D721Med (cell line): ENCODE measurements around the gene DSCAM.

Source experiments
- DNase-seq: peaks from one replicate; pipeline ENCODE4 v3.0.0; 2011; ENCODE audit warnings: low spot score; ENCODE audit not compliant: insufficient read length
- FAIRE-seq: peaks from 2 replicates; lab custom pipeline; 2011; peaks lifted over from hg19 to GRCh38; lab: Jason Lieb, UNC
- TF ChIP-seq, protein P1 (sequence below): IDR thresholded peaks from 2 replicates; pipeline ENCODE4 v1.5.1; 2012; ENCODE audit warnings: mild to moderate bottlenecking, control low read depth; ENCODE audit not compliant: insufficient read depth; ENCODE audit errors: missing control alignments

DSCAM gene

GRCh38 chr21:40422896-40423635 is 423.9 kb downstream of the DSCAM start:
- DNase-seq (no peak), FAIRE-seq (no peak)
- TF ChIP-seq, protein P1, sequence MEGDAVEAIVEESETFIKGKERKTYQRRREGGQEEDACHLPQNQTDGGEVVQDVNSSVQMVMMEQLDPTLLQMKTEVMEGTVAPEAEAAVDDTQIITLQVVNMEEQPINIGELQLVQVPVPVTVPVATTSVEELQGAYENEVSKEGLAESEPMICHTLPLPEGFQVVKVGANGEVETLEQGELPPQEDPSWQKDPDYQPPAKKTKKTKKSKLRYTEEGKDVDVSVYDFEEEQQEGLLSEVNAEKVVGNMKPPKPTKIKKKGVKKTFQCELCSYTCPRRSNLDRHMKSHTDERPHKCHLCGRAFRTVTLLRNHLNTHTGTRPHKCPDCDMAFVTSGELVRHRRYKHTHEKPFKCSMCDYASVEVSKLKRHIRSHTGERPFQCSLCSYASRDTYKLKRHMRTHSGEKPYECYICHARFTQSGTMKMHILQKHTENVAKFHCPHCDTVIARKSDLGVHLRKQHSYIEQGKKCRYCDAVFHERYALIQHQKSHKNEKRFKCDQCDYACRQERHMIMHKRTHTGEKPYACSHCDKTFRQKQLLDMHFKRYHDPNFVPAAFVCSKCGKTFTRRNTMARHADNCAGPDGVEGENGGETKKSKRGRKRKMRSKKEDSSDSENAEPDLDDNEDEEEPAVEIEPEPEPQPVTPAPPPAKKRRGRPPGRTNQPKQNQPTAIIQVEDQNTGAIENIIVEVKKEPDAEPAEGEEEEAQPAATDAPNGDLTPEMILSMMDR: no peak

GRCh38 chr21:40421121-40421520 is 425.8 kb downstream of the DSCAM start:
- FAIRE-seq (no peak), DNase-seq (no peak)
- TF ChIP-seq, protein P1: no peak

GRCh38 chr21:40416572-40416971 is 430.4 kb downstream of the DSCAM start:
- TF ChIP-seq, protein P1: no peak

DNA sequence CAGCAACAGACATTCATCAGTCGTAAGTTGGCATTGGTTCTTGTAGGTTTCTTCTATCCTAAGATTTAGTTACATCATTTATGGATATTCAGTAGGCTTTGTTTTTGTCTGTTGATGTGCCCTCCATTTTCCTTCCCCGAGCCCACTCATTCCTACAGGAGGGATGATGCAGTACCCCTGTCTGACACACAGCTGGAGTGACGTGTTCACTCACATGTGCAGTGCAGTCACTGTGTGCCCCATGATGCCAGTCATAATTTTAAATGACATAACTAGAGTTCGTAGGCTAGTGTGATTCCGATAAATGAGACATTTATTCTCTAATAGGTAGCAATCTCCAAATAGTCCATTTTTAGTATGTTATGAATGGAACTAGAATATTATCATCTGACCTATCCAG is 438.4 kb downstream of the DSCAM start:
- DNase-seq (no peak), FAIRE-seq (no peak)
- TF ChIP-seq, protein P1: no peak

More at GRCh38 chr21:40416572-40416971, 430.4 kb downstream of the DSCAM start:
- FAIRE-seq (no peak), DNase-seq (no peak)

DNA sequence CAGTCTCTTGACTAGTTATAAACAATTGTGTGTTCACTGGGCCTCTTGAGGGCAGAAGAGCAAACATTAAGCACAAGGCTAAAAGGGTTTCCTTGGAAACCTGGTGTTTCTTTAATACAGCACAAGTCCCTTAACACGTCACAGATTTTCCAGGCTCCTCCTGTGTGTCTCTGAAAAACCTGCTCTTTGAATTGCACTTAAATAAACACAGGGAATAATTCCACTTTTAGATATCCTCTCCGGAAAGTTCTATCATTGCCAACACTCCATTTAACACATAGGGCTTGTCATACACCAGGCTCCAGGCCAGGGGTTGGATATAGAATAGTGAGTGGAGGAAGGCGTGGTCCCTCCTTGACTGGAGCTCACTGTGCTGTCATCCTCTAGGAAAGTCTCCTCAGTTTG is 442.6 kb downstream of the DSCAM start:
- FAIRE-seq (no peak), DNase-seq (no peak)
- TF ChIP-seq, protein P1: no peak

DNA sequence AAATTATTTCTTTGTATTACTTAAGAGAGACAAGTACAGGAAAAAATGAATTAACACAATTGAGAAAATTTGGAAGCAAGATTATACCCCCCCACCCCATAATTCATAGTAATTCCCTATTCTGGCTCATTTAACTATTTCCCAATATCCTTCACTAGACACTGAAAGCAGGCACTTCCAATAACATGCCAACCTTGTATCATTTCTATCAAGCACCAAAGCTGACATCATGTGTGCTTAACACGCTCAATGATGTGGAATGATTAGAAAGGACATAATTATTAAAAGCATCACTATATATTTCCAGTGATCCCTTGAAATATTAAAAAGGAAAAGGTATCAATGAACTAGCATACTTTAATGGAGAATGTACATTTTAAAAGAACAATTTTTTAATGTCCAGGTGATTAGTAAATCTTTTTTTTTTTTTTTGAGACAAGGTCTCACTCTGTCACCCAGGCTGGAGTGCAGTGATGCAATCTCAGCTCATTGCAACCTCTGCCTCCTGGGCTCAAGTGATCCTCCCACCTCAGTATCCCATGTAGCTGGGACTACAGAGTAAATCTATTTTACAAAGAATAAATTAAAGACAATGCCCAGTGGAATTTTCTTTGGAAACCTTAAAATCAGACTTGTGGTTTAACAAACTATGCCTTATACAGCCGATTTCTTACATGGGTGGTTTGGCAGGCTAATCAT is 443.9 kb downstream of the DSCAM start:
- no peak for DNase-seq

More for the DNA sequence above, 443.9 kb downstream of the DSCAM start:
- TF ChIP-seq, protein P1: no peak
- FAIRE-seq: no peak
